ENCODE results near the gene UQCC5. TPM values are rescaled to one million over a fixed set of nuclear protein-coding genes. Genes with fewer than 3 reads are reported as not detected.

UQCC5 gene
- total and polyA plus RNA-seq, 2 donors from 2014 or later, result 26.8 to 135 TPM

GRCh38 chr3:52502001-52502400 lies 34.4 kb upstream of the UQCC5 start:
- FAIRE-seq (no peak), DNase-seq (no peak)

GRCh38 chr3:52502808-52503350 lies 33.5 kb upstream of the UQCC5 start:
- Histone ChIP-seq H3K9ac (ENCODE audit: low read length in 3 of 3) (no peak overlapping the region), H3K27ac (ENCODE audit: low read depth in 2 of 2, low read length in 2 of 2) (no peak overlapping the region), H3K4me1 (ENCODE audit: control insufficient read depth in 2 of 3, insufficient read depth in 2 of 3, low read depth in 1 of 3, low read length in 3 of 3) (peaks cover 0 to 3% (median 0%) of the 10 kb centered on the region in 3 donors), H3K4me3 (ENCODE audit: low read length in 3 of 3) (no peak overlapping the region), H3K9me3 (ENCODE audit: control insufficient read depth in 2 of 3, insufficient read depth in 1 of 3, low read length in 3 of 3) (no peaks in the 10 kb centered on the region), H3K27me3 (ENCODE audit: control insufficient read depth, insufficient read depth, low read length) (no peaks in the 10 kb centered on the region), H3K36me3 (ENCODE audit: control insufficient read depth in 2 of 3, insufficient read depth in 3 of 3, low read length in 3 of 3) (no peaks in the 10 kb centered on the region)
- TF ChIP-seq CTCF (IDR thresholded peaks at IDR 0.05; ENCODE audit: borderline replicate concordance, extremely low read depth, insufficient read depth), result no peak
- no peak for FAIRE-seq
- intact Hi-C loops (cut with DNase I), result no loop called here
- no peak for DNase-seq

More at GRCh38 chr3:52502001-52502400, 34.4 kb upstream of the UQCC5 start:
- no peaks in the 10 kb centered on the region for H3K9me3 ChIP-seq (ENCODE audit: control insufficient read depth in 2 of 3, insufficient read depth in 1 of 3, low read length in 3 of 3)
- TF ChIP-seq CTCF (IDR thresholded peaks at IDR 0.05; ENCODE audit: borderline replicate concordance, extremely low read depth, insufficient read depth), result no peak
- no peak overlapping the region for H3K9ac ChIP-seq (ENCODE audit: low read length in 3 of 3)
- intact Hi-C loops (cut with DNase I), result no loop called here
- H3K4me3 ChIP-seq (ENCODE audit: low read length in 3 of 3), result no peak overlapping the region
- H3K4me1 ChIP-seq (ENCODE audit: control insufficient read depth in 2 of 3, insufficient read depth in 2 of 3, low read depth in 1 of 3, low read length in 3 of 3), result peaks cover 0 to 3% (median 0%) of the 10 kb centered on the region in 3 donors
- no peaks in the 10 kb centered on the region for H3K27me3 ChIP-seq (ENCODE audit: control insufficient read depth, insufficient read depth, low read length)
- H3K36me3 ChIP-seq (ENCODE audit: control insufficient read depth in 2 of 3, insufficient read depth in 3 of 3, low read length in 3 of 3), result no peaks in the 10 kb centered on the region
- no peak overlapping the region for H3K27ac ChIP-seq (ENCODE audit: low read depth in 2 of 2, low read length in 2 of 2)

DNA sequence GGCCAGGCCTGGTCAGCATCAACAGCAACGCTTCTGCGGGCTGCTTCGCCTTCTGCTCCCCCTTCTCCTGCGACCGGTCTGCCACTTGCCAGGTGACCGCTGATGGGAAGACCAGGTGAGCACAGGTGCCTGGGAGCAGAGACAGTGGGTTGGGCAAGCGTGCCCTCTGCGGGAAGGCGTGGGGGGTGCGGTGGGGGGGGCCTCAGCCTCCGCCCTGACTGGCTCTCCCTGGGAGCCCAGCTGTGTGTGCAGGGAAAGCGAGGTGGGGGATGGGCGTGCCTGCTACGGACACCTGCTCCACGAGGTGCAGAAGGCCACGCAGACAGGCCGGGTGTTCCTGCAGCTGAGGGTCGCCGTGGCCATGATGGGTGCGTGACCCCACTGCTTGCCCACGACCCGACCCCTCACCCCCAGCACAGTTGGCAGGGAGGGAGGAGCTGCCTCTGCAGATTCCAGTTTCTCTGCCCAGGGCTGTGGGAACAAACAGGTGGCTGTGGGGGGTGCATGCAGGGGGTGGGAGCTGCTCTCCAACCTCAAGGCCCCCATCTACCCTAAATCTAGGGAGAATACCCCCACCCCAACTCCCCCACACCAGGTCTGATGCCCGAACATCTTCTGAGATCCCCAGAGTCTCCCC lies 32.5 kb upstream of the UQCC5 start:
- intact Hi-C loops (cut with DNase I), result no loop called here
- H3K27me3 ChIP-seq (ENCODE audit: control insufficient read depth, insufficient read depth, low read length), result no peaks in the 10 kb centered on the region
- no peaks in the 10 kb centered on the region for H3K36me3 ChIP-seq (ENCODE audit: control insufficient read depth in 2 of 3, insufficient read depth in 3 of 3, low read length in 3 of 3)
- no peak overlapping the region for H3K4me3 ChIP-seq (ENCODE audit: low read length in 3 of 3)
- no peak overlapping the region for H3K9ac ChIP-seq (ENCODE audit: low read length in 3 of 3)
- FAIRE-seq (no peak), DNase-seq (no peak)
- no peaks in the 10 kb centered on the region for H3K4me1 ChIP-seq (ENCODE audit: control insufficient read depth in 2 of 3, insufficient read depth in 2 of 3, low read depth in 1 of 3, low read length in 3 of 3)
- H3K27ac ChIP-seq (ENCODE audit: low read depth in 2 of 2, low read length in 2 of 2), result no peak overlapping the region
- no peaks in the 10 kb centered on the region for H3K9me3 ChIP-seq (ENCODE audit: control insufficient read depth in 2 of 3, insufficient read depth in 1 of 3, low read length in 3 of 3)
- no peak for TF ChIP-seq CTCF (IDR thresholded peaks at IDR 0.05; ENCODE audit: borderline replicate concordance, extremely low read depth, insufficient read depth)
